Prostate gland (tissue), 2 donors: ENCODE data around the gene FSIP1. TPM values are rescaled to one million over a fixed set of nuclear protein-coding genes. Genes with fewer than 3 reads are reported as not detected.

Source experiments
- DNase-seq: peaks from one replicate; pipeline ENCODE4 v3.0.0-alpha.2; 2019; ENCODE audit warnings: low spot score
- H3K27ac ChIP-seq, 2 donors: fragments of 200-600 bp; sonication (generic); 2 replicates each; pipeline ENCODE4 v1.5.1; 2017 to 2019
- H3K27me3 ChIP-seq: fragments of 200-600 bp; sonication (generic); replicated peaks from 2 replicates; pipeline ENCODE4 v1.5.1; 2019; ENCODE audit not compliant: insufficient read depth
- H3K36me3 ChIP-seq, 2 donors: fragments of 200-600 bp; sonication (generic); 1 replicate in 1 of 2; 2 replicates in 1 of 2; pipeline versions ENCODE4 v1.5.1 to v1.8.1; 2017 to 2019
- H3K4me1 ChIP-seq: fragments of 200-600 bp; sonication (generic); replicated peaks from 2 replicates; pipeline ENCODE4 v1.5.1; 2019
- H3K4me3 ChIP-seq, 2 donors: fragments of 200-600 bp; sonication (generic); 2 replicates each; pipeline ENCODE4 v1.5.1; 2017 to 2019
- H3K9me3 ChIP-seq: fragments of 200-600 bp; sonication (generic); 2 replicates; pipeline ENCODE4 v1.5.1; 2017
- POLR2A ChIP-seq: fragments of 450-650 bp; IDR thresholded peaks from one replicate; pipeline ENCODE4 v1.6.1; 2016; ENCODE audit warnings: antibody characterized with exemption, mild to moderate bottlenecking
- POLR2AphosphoS5 ChIP-seq: sonication (generic); formaldehyde crosslinking; IDR thresholded peaks from one replicate; pipeline ENCODE4 v1.6.1; 2017; ENCODE audit warnings: antibody characterized with exemption
- WGBS: methylation state at CpG from one replicate; pipeline ENCODE4 v1.1.5; 2018; 5-methylcytosine and 5-hydroxymethylcytosine counted together
- intact Hi-C: fragments of 100-400 bp; cut with DNase I; formaldehyde crosslinking; loops from one replicate; pipeline ENCODE4 v1.14.2; 2022
- total RNA-seq, 2 donors: library from RNA; depleted of rRNA; stranded (reverse); fragments of >200 nt; gene quantifications; one replicate each; pipeline ENCODE4 v1.1.0, GENCODE V29; 2016
- TF ChIP-seq, protein P1 (sequence below), 4 experiments: fragments of 200-600 bp in 2 of 4; fragments of 450-650 bp in 2 of 4; sonication (generic) in 2 of 4; IDR thresholded peaks; 1 replicate in 3 of 4; 2 replicates in 1 of 4; pipeline ENCODE4 v1.5.1; 2016 to 2019; ENCODE audit warnings: antibody characterized with exemption in 4 of 4, mild to moderate bottlenecking in 2 of 4, moderate library complexity in 2 of 4

Gene FSIP1
- total RNA-seq, 2 donors from 2014 or later = 1.6 to 2.3 TPM

DNA sequence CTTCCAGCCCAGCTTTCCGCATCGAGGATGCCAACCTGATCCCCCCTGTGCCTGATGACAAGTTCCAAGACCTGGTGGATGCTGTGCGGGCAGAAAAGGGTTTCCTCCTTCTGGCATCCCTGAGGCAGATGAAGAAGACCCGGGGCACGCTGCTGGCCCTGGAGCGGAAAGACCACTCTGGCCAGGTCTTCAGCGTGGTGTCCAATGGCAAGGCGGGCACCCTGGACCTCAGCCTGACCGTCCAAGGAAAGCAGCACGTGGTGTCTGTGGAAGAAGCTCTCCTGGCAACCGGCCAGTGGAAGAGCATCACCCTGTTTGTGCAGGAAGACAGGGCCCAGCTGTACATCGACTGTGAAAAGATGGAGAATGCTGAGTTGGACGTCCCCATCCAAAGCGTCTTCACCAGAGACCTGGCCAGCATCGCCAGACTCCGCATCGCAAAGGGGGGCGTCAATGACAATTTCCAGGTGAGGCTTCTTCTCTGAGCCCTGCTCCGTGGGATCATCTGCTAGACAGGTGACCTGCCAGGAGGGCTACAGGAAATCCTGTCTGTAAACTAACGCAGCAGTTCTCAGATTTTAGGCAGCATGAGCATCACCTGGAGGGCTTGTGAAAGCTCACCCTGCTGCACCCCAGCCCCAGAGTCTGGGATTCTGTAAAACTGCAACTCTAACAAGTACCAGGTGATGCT is 200.2 kb downstream of the FSIP1 start:
- H3K4me1 ChIP-seq = no peaks in the 10 kb centered on the region
- intact Hi-C loops = loop anchor here (2.0 to 5.0 kb wide), 3 partner anchors 172 to 875 kb away; no protein-coding TSS in a partner anchor
- DNase-seq = no peak
- no peaks in the 10 kb centered on the region for H3K9me3 ChIP-seq
- WGBS = 61% methylated on average over 18 of the region's 20 CpGs
- H3K4me3 ChIP-seq = peak overlapping the region; percentile 50 to 54
- H3K27me3 ChIP-seq = no peaks in the 10 kb centered on the region
- no peaks in the 10 kb centered on the region for H3K36me3 ChIP-seq
- H3K27ac ChIP-seq = peak overlapping the region; percentile 84 to 88
- TF ChIP-seq, protein P1, sequence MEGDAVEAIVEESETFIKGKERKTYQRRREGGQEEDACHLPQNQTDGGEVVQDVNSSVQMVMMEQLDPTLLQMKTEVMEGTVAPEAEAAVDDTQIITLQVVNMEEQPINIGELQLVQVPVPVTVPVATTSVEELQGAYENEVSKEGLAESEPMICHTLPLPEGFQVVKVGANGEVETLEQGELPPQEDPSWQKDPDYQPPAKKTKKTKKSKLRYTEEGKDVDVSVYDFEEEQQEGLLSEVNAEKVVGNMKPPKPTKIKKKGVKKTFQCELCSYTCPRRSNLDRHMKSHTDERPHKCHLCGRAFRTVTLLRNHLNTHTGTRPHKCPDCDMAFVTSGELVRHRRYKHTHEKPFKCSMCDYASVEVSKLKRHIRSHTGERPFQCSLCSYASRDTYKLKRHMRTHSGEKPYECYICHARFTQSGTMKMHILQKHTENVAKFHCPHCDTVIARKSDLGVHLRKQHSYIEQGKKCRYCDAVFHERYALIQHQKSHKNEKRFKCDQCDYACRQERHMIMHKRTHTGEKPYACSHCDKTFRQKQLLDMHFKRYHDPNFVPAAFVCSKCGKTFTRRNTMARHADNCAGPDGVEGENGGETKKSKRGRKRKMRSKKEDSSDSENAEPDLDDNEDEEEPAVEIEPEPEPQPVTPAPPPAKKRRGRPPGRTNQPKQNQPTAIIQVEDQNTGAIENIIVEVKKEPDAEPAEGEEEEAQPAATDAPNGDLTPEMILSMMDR (IDR thresholded peaks at IDR 0.05) = no peak
- TF ChIP-seq POLR2AphosphoS5 = no peak
- no peak for TF ChIP-seq POLR2A

GRCh38 chr15:39581793-39582285 is 200.8 kb downstream of the FSIP1 start:
- H3K9me3 ChIP-seq = no peaks in the 10 kb centered on the region
- H3K4me1 ChIP-seq = no peaks in the 10 kb centered on the region
- no peaks in the 10 kb centered on the region for H3K36me3 ChIP-seq
- H3K4me3 ChIP-seq = peak overlapping the region; percentile 50 to 54
- TF ChIP-seq POLR2A = no peak
- TF ChIP-seq POLR2AphosphoS5 = peak; percentile 40
- TF ChIP-seq, protein P1 (IDR thresholded peaks at IDR 0.05) = peak in 2 of 4 experiments; percentile 47 to 74
- peak overlapping the region; percentile 84 to 88 for H3K27ac ChIP-seq
- no peaks in the 10 kb centered on the region for H3K27me3 ChIP-seq
- intact Hi-C loops = loop anchor here (2.0 to 5.0 kb wide), 4 partner anchors 173 to 875 kb away; no protein-coding TSS in a partner anchor
- 58% methylated on average over 12 of the region's 13 CpGs for WGBS
- peak; percentile 57 for DNase-seq

- Histone ChIP-seq H3K27ac (peak overlapping the region; percentile 84 to 88), H3K9me3 (no peaks in the 10 kb centered on the region), H3K4me1 (no peaks in the 10 kb centered on the region), H3K27me3 (no peaks in the 10 kb centered on the region), H3K36me3 (no peaks in the 10 kb centered on the region), H3K4me3 (peak overlapping the region; percentile 50 to 54)
- DNase-seq = no peak
- intact Hi-C loops = loop anchor here (2.0 to 5.0 kb wide), 3 partner anchors 409 to 874 kb away; no protein-coding TSS in a partner anchor
- TF ChIP-seq POLR2AphosphoS5 (no peak), POLR2A (no peak)
- TF ChIP-seq, protein P1 (IDR thresholded peaks at IDR 0.05) = no peak
- WGBS = 12% methylated on average over 18 of the region's 18 CpGs
Measured at GRCh38 chr15:39581242-39581792, 201.3 kb downstream of the FSIP1 start.

GRCh38 chr15:39580485-39581241 is 202.0 kb downstream of the FSIP1 start, which contains the start of gene THBS1:
TSS of gene THBS1 (plus strand) at chr15:39581079. CDS start at chr15:39581858, 779 bp downstream.
- H3K4me1 ChIP-seq = peaks cover under 1% of the 10 kb centered on the region
- H3K4me3 ChIP-seq = peak within 1 kb of the TSS; percentile 50 to 54
- WGBS = under 1% methylated on average over 57 of the region's 74 CpGs
- intact Hi-C loops = loop anchor here (1.0 to 5.0 kb wide), 4 partner anchors 408 to 873 kb away; no protein-coding TSS in a partner anchor
- peak; percentile 78 for DNase-seq
- H3K27me3 ChIP-seq = no peaks in the 10 kb centered on the region
- peak; percentile 76 for TF ChIP-seq POLR2A
- peak; percentile 67 for TF ChIP-seq POLR2AphosphoS5
- TF ChIP-seq, protein P1 (IDR thresholded peaks at IDR 0.05) = no peak
- no peaks in the 10 kb centered on the region for H3K9me3 ChIP-seq
- H3K27ac ChIP-seq = peak within 1 kb of the TSS; percentile 84 to 88
- H3K36me3 ChIP-seq = no peaks in the 10 kb centered on the region
